Adipocyte (in vitro differentiated cells): ENCODE results near the gene SLCO2A1.

Experiments used
- DNase-seq: peaks from one replicate; pipeline ENCODE4 v3.0.0-alpha.2; 2015; ENCODE audit warnings: low read depth
- H3K27me3 ChIP-seq: replicated peaks from 2 replicates; pipeline ENCODE4 v1.7.0; 2013; ENCODE audit warnings: mild to moderate bottlenecking, low read length, moderate library complexity; ENCODE audit not compliant: control insufficient read depth, insufficient read depth
- H3K36me3 ChIP-seq: 2 replicates; pipeline ENCODE4 v1.7.0; 2013; ENCODE audit warnings: low read length, mild to moderate bottlenecking, moderate library complexity; ENCODE audit not compliant: control insufficient read depth, insufficient read depth, severe bottlenecking
- H3K4me1 ChIP-seq: 2 replicates; pipeline ENCODE4 v1.7.0; 2013; ENCODE audit warnings: mild to moderate bottlenecking, low read length, moderate library complexity; ENCODE audit not compliant: control insufficient read depth, insufficient read depth
- H3K4me3 ChIP-seq: 2 replicates; pipeline ENCODE4 v1.7.0; 2013; ENCODE audit warnings: mild to moderate bottlenecking, low read length, moderate library complexity
- H3K9ac ChIP-seq: 2 replicates; pipeline ENCODE4 v1.7.0; 2013; ENCODE audit warnings: mild to moderate bottlenecking, low read length, moderate library complexity
- H3K9me3 ChIP-seq: 2 replicates; pipeline ENCODE4 v1.7.0; 2013; ENCODE audit warnings: mild to moderate bottlenecking, low read length, moderate library complexity; ENCODE audit not compliant: control insufficient read depth

The SLCO2A1 gene

DNA sequence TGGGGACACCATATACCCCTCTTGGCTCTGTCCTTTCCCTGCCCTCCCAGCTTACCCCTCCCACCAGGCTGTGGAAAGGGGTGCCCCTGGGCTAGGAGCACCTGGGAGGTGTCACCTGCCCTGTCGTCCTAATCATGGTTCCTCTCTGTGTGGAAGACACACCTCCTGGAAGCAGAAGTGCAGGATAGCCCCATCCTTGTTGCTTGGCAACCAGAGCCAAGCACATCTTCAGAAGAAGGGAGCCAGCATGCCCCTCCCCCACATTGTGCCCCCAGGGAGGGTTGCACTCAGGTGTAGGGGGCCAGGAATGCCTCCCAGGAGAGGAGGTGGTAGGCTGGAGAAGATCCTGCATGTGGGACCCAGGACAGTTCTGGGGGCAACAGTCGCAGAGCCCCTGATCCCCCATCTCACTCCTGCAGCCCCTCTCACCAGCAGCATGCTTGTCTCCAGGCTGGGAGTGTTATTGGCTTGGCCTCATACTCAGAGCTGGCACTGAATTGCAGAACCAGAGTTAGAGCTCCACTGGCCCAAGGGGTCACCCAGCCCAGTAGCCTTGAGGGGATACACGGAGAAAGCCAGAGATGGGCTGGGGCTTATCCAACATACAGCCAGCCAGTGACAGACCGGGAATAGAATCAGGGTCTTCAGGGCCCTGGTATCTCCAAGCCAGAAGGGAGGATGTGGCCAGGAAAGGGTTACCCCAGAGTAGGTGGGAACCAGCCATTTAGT, 142.5 kb downstream of the SLCO2A1 start:
- DNase-seq = no peak
- Histone ChIP-seq H3K36me3 (no peaks in the 10 kb centered on the region), H3K9ac (no peak overlapping the region), H3K9me3 (no peaks in the 10 kb centered on the region), H3K4me3 (no peak overlapping the region), H3K27me3 (peaks cover 16% of the 10 kb centered on the region), H3K4me1 (peaks cover 4% of the 10 kb centered on the region)

GRCh38 chr3:133886031-133886722, 143.5 kb downstream of the SLCO2A1 start:
- DNase-seq = no peak
- H3K36me3 ChIP-seq = no peaks in the 10 kb centered on the region
- H3K9me3 ChIP-seq = no peaks in the 10 kb centered on the region
- H3K4me1 ChIP-seq = peaks cover 4% of the 10 kb centered on the region
- peaks cover 16% of the 10 kb centered on the region for H3K27me3 ChIP-seq
- no peak overlapping the region for H3K4me3 ChIP-seq
- no peak overlapping the region for H3K9ac ChIP-seq

DNA sequence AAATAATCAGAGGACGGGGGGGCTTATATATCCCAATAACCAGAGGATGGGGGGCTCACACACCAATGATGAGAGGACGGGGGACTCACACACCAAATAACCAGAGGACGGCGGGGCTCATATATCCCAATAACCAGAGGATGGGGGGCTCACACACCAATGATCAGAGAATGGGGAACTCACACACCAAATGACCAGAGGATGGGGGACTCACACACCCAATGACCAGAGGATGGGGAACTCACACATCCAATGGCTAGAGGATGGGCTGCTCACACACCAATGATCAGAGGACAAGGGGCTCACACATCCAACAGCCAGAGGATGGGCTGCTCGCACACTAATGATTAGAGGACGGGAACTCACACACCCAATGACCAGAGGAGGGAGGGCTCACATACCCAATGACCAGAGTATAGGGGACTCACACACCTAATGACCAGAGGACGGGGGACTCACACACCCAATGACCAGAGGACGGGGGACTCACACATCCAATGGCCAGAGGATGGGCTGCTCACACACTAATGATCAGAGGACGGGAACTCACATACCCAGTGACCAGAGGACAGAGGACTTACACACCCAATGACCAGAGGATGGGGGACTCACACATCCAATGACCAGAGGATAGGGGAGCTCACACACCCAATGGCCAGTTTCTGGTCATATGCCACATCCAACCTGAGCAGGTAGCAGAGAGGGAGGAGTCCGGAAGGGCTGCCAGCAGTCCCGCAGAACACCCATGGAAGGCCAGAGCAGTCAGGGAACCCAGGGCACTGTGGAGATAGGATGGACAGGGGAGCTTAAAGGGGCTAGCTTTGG, 144.6 kb downstream of the SLCO2A1 start:
- Histone ChIP-seq H3K9me3 (no peaks in the 10 kb centered on the region), H3K36me3 (no peaks in the 10 kb centered on the region), H3K4me3 (no peak overlapping the region), H3K9ac (no peak overlapping the region), H3K4me1 (peaks cover 4% of the 10 kb centered on the region), H3K27me3 (peaks cover 16% of the 10 kb centered on the region)
- DNase-seq = no peak

DNA sequence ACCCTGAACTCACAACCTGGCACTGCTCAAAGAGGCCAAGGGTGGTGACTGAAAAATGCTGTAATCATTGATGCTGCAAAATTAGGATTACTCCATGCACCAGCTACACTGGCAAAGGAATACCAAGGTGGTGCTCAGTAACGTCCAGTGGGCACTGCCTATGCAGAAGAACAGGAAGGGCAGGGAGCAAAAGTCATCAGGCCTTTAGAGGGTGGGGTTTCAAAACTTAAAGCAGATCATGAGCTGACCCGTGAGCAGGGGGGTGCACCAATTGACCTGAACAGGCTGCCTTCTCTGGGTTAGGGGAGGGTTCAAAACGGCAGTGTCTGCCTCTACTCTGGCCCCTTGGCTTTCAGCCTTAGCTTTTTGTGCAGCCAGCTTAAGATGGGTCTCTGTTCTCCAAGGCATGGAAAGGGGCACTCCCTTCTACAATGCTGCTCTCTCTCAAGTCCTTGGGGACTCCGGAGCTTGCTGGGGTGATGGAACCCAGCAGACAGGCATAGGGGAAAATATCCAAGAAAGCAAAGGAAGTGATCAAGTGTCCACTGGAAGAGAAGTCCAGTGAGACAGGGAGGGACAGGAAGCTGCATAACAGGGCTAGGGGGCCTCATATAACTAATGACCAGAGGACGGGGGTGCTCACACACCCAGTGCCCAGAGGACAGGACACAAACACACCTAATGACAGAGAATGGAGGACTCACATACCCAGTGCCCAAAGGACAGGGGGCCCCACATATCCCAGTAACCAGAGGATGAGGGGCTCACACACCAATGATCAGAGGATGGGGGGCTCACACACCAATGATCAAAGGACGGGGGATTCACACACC, 145.5 kb downstream of the SLCO2A1 start:
- Histone ChIP-seq H3K4me3 (no peak overlapping the region), H3K4me1 (peaks cover 4% of the 10 kb centered on the region), H3K9ac (no peak overlapping the region), H3K9me3 (no peaks in the 10 kb centered on the region), H3K36me3 (no peaks in the 10 kb centered on the region), H3K27me3 (peaks cover 16% of the 10 kb centered on the region)
- no peak for DNase-seq

GRCh38 chr3:133883641-133884040, 146.1 kb downstream of the SLCO2A1 start:
- H3K4me3 ChIP-seq = no peak overlapping the region
- peaks cover 4% of the 10 kb centered on the region for H3K4me1 ChIP-seq
- H3K36me3 ChIP-seq = no peaks in the 10 kb centered on the region
- no peak for DNase-seq
- H3K27me3 ChIP-seq = peaks cover 16% of the 10 kb centered on the region
- H3K9ac ChIP-seq = no peak overlapping the region
- peaks cover 6% of the 10 kb centered on the region for H3K9me3 ChIP-seq

- no peak for DNase-seq
- H3K36me3 ChIP-seq = no peaks in the 10 kb centered on the region
- peaks cover 3% of the 10 kb centered on the region for H3K4me1 ChIP-seq
- peaks cover 16% of the 10 kb centered on the region for H3K27me3 ChIP-seq
- peaks cover 12% of the 10 kb centered on the region for H3K9me3 ChIP-seq
- no peak overlapping the region for H3K9ac ChIP-seq
- no peak overlapping the region for H3K4me3 ChIP-seq
Measured at GRCh38 chr3:133882986-133883586, 146.6 kb downstream of the SLCO2A1 start.

DNA sequence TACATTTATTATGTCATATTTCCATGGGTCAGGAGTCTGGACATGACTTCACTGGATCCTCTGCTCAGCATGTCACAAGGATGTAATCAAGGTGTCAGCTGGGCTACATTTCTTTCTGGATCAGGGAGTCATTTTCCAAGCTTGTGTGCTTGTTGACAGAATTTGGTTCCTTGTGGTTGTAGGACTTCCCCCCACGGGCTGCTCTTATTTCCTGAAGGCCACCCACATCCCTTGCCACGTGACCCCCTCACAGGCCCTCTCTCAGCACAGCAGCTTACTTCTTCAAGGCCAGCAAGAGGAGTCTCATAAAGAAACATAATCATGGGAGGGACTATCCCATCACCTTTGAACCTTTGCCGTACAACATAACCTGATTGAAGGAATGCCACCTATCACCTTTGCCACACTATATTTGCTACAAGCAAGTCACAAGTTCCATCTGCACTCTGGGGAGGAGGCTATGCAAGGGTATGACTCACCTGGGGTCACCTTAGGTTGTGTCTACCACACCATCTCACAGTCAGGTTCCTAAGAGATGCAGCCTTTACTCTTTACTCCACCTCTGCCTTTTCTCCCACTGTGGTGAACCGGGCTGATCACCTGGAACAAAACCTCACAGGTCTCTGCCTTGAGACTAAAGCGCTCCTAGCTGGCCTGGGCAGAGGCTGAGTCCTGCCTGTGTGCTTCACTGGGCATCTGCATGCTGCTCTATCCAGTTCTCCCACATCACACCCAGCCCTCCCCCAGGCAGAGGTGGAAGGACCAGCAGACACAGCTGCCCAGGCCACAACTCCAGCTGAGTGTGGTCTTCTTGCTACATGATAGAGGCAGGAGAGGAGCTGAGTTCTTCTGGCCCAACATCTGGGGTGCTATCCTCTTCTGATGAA, 147.5 kb downstream of the SLCO2A1 start:
- H3K9ac ChIP-seq = no peak overlapping the region
- peaks cover 16% of the 10 kb centered on the region for H3K9me3 ChIP-seq
- no peak overlapping the region for H3K4me3 ChIP-seq
- no peaks in the 10 kb centered on the region for H3K36me3 ChIP-seq
- DNase-seq = no peak
- H3K4me1 ChIP-seq = no peaks in the 10 kb centered on the region
- H3K27me3 ChIP-seq = peaks cover 16% of the 10 kb centered on the region

DNA sequence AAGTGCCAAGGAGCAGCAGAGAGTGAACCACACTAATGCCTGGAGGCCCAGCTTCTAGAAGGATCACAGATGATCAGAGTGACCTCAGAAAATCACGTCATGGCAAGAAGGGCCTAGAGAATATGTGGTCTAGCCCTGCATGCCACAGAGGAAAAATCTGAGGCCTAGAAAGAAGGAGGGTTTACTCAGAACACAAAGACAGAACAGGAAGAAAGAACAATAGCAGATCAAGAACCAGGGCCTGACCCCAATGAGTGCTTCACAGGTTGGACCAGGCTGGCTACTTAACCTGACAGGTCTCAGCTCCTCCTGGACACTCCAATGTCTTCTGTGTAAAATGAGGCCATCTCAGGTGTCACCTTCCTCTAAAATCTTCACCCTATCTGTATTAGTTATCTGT, 148.2 kb downstream of the SLCO2A1 start:
- Histone ChIP-seq H3K9ac (no peak overlapping the region), H3K27me3 (peaks cover 16% of the 10 kb centered on the region), H3K4me3 (no peak overlapping the region), H3K36me3 (no peaks in the 10 kb centered on the region), H3K4me1 (no peaks in the 10 kb centered on the region), H3K9me3 (peaks cover 16% of the 10 kb centered on the region)
- DNase-seq = no peak

DNA sequence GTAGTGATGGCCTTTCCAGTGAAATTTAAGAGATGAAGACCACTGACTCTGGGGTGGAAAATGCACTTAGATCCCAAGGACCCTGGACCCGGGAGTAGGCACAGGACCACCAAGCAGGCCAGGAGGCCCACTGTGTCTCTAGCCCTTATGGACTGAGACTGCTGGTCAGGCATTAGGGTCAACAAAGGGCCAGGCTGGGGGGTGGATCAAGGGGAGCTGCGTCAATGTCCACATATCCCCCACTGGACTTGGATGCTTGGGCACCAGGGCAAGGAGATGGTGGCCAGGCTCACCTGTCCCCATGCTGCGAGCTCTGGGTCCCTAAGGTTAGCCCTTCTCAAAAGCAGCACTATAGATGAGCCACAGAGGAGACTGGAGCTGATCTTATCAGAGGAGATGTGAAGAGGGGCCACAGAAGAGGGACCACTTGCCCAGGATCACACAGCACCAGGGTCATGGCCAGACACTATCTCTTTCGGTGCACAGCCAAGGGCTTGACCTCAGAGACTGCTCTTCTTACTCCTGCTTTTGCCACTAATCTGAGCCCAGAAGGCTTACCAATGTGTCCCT, 148.8 kb downstream of the SLCO2A1 start:
- DNase-seq = no peak
- Histone ChIP-seq H3K9ac (no peak overlapping the region), H3K27me3 (peaks cover 12% of the 10 kb centered on the region), H3K4me1 (no peaks in the 10 kb centered on the region), H3K9me3 (peaks cover 16% of the 10 kb centered on the region), H3K36me3 (no peaks in the 10 kb centered on the region), H3K4me3 (no peak overlapping the region)
